ENCODE data around the gene C10orf105.

The C10orf105 gene

GRCh38 chr10:71685554-71686232 is 33.9 kb downstream of the C10orf105 start:
- FAIRE-seq (no peak), DNase-seq (ENCODE audit: insufficient read length, low spot score) (no peak)
- TF ChIP-seq POLR2A (IDR thresholded peaks at IDR 0.05; ENCODE audit: low read depth, low read length): no peak

- DNase-seq (ENCODE audit: insufficient read length, low spot score) (peak; percentile 46), FAIRE-seq (no peak)
- TF ChIP-seq POLR2A (IDR thresholded peaks at IDR 0.05; ENCODE audit: low read depth, low read length): no peak
Observed at GRCh38 chr10:71684356-71685173, 35.0 kb downstream of the C10orf105 start.

- no peak for FAIRE-seq
- DNase-seq (ENCODE audit: insufficient read length, low spot score): no peak
- no peak for TF ChIP-seq POLR2A (IDR thresholded peaks at IDR 0.05; ENCODE audit: low read depth, low read length)
Observed at GRCh38 chr10:71683301-71683700, 36.3 kb downstream of the C10orf105 start.

- DNase-seq (ENCODE audit: insufficient read length, low spot score) (no peak), FAIRE-seq (no peak)
- TF ChIP-seq POLR2A (IDR thresholded peaks at IDR 0.05; ENCODE audit: low read depth, low read length): no peak
Observed at GRCh38 chr10:71681977-71682376, 37.6 kb downstream of the C10orf105 start.

GRCh38 chr10:71679425-71679824 is 40.2 kb downstream of the C10orf105 start:
- DNase-seq (ENCODE audit: insufficient read length, low spot score): no peak
- no peak for FAIRE-seq
- TF ChIP-seq POLR2A (IDR thresholded peaks at IDR 0.05; ENCODE audit: low read depth, low read length): no peak

- DNase-seq (ENCODE audit: insufficient read length, low spot score): no peak
- TF ChIP-seq POLR2A (IDR thresholded peaks at IDR 0.05; ENCODE audit: low read depth, low read length): no peak
- no peak for FAIRE-seq
Observed at GRCh38 chr10:71678057-71678805, 41.3 kb downstream of the C10orf105 start.

- no peak for FAIRE-seq
- DNase-seq (ENCODE audit: insufficient read length, low spot score): no peak
- no peak for TF ChIP-seq POLR2A (IDR thresholded peaks at IDR 0.05; ENCODE audit: low read depth, low read length)
Observed at GRCh38 chr10:71677261-71677660, 42.3 kb downstream of the C10orf105 start.

- DNase-seq (ENCODE audit: insufficient read length, low spot score) (no peak), FAIRE-seq (no peak)
- TF ChIP-seq POLR2A (IDR thresholded peaks at IDR 0.05; ENCODE audit: low read depth, low read length): no peak
Observed at GRCh38 chr10:71675295-71675970, 44.1 kb downstream of the C10orf105 start.

- no peak for DNase-seq (ENCODE audit: insufficient read length, low spot score)
- no peak for TF ChIP-seq POLR2A (IDR thresholded peaks at IDR 0.05; ENCODE audit: low read depth, low read length)
- FAIRE-seq: no peak
Observed at GRCh38 chr10:71671994-71672946, 47.3 kb downstream of the C10orf105 start.

- TF ChIP-seq POLR2A (IDR thresholded peaks at IDR 0.05; ENCODE audit: low read depth, low read length): no peak
- DNase-seq (ENCODE audit: insufficient read length, low spot score) (no peak), FAIRE-seq (no peak)
Observed at GRCh38 chr10:71667387-71667752, 52.2 kb downstream of the C10orf105 start.

- FAIRE-seq: no peak
- DNase-seq (ENCODE audit: insufficient read length, low spot score): no peak
- TF ChIP-seq POLR2A (IDR thresholded peaks at IDR 0.05; ENCODE audit: low read depth, low read length): no peak
Observed at GRCh38 chr10:71666639-71667386, 52.8 kb downstream of the C10orf105 start.

- no peak for TF ChIP-seq POLR2A (IDR thresholded peaks at IDR 0.05; ENCODE audit: low read depth, low read length)
- DNase-seq (ENCODE audit: insufficient read length, low spot score) (no peak), FAIRE-seq (no peak)
Observed at GRCh38 chr10:71665456-71665855, 54.1 kb downstream of the C10orf105 start.

All from H54 (cell line).